BE2C (cell line): ENCODE measurements around the gene DRD4.

Experiments
- DNase-seq: peaks from one replicate; pipeline ENCODE4 v3.0.0-alpha.2; 2020
- H3K27me3 ChIP-seq: fragments of 250-450 bp; sonication (Bioruptor Pico); 2 replicates; pipeline ENCODE4 v1.5.1; 2020; ENCODE audit warnings: mild to moderate bottlenecking
- H3K36me3 ChIP-seq: fragments of 250-450 bp; sonication (Bioruptor Pico); 2 replicates; pipeline ENCODE4 v1.5.1; 2020; ENCODE audit warnings: mild to moderate bottlenecking
- H3K4me1 ChIP-seq: fragments of 250-450 bp; sonication (Bioruptor Pico); 2 replicates; pipeline ENCODE4 v1.5.1; 2020
- H3K4me3 ChIP-seq: 2 replicates; pipeline ENCODE4 v1.5.1; 2011; ENCODE audit warnings: low read depth, low read length
- H3K9me3 ChIP-seq: fragments of 250-450 bp; sonication (Bioruptor Pico); 2 replicates; pipeline ENCODE4 v1.5.1; 2020
- CTCF ChIP-seq: IDR thresholded peaks from 2 replicates; pipeline ENCODE4 v1.5.1; 2012; ENCODE audit warnings: mild to moderate bottlenecking, low read depth, low read length

Gene DRD4

GRCh38 chr11:637593-638521 lies 788 bp downstream of the DRD4 start:
- peaks cover 5% of the 10 kb centered on the region; the same call in 1 of the 2 replicates for H3K27me3 ChIP-seq
- no peaks in the 10 kb centered on the region for H3K9me3 ChIP-seq
- no peak for DNase-seq
- H3K36me3 ChIP-seq = no peaks in the 10 kb centered on the region
- H3K4me3 ChIP-seq = no peak overlapping the region
- no peaks in the 10 kb centered on the region for H3K4me1 ChIP-seq
- no peak for TF ChIP-seq CTCF

- no peaks in the 10 kb centered on the region for H3K4me1 ChIP-seq
- no peak for DNase-seq
- no peaks in the 10 kb centered on the region for H3K36me3 ChIP-seq
- no peak overlapping the region for H3K4me3 ChIP-seq
- peaks cover 5% of the 10 kb centered on the region; the same call in 1 of the 2 replicates for H3K27me3 ChIP-seq
- H3K9me3 ChIP-seq = no peaks in the 10 kb centered on the region
- TF ChIP-seq CTCF = no peak
Observed at GRCh38 chr11:638631-639331, 1.7 kb downstream of the DRD4 start.

- H3K4me3 ChIP-seq = no peak overlapping the region
- TF ChIP-seq CTCF = no peak
- no peaks in the 10 kb centered on the region for H3K4me1 ChIP-seq
- no peaks in the 10 kb centered on the region for H3K9me3 ChIP-seq
- peaks cover 5% of the 10 kb centered on the region; the same call in 1 of the 2 replicates for H3K27me3 ChIP-seq
- DNase-seq = no peak
- no peaks in the 10 kb centered on the region for H3K36me3 ChIP-seq
Observed at GRCh38 chr11:639332-639955, 2.4 kb downstream of the DRD4 start.

GRCh38 chr11:640021-640706 lies 3.1 kb downstream of the DRD4 start:
- Histone ChIP-seq H3K27me3 (peaks cover 5% of the 10 kb centered on the region; the same call in 1 of the 2 replicates), H3K4me1 (no peaks in the 10 kb centered on the region), H3K36me3 (no peaks in the 10 kb centered on the region), H3K4me3 (no peak overlapping the region), H3K9me3 (no peaks in the 10 kb centered on the region)
- no peak for DNase-seq
- TF ChIP-seq CTCF = no peak

GRCh38 chr11:641806-642370 lies 4.8 kb downstream of the DRD4 start:
- no peaks in the 10 kb centered on the region for H3K36me3 ChIP-seq
- H3K27me3 ChIP-seq = peaks cover 5% of the 10 kb centered on the region; the same call in 1 of the 2 replicates
- no peak overlapping the region for H3K4me3 ChIP-seq
- no peaks in the 10 kb centered on the region for H3K9me3 ChIP-seq
- TF ChIP-seq CTCF = no peak
- DNase-seq = no peak
- H3K4me1 ChIP-seq = no peaks in the 10 kb centered on the region
